ENCODE measurements around the gene PDZD4.
A peak's percentile ranks its signal among the peaks of the same experiment; 100 is the strongest.

Gene PDZD4

DNA sequence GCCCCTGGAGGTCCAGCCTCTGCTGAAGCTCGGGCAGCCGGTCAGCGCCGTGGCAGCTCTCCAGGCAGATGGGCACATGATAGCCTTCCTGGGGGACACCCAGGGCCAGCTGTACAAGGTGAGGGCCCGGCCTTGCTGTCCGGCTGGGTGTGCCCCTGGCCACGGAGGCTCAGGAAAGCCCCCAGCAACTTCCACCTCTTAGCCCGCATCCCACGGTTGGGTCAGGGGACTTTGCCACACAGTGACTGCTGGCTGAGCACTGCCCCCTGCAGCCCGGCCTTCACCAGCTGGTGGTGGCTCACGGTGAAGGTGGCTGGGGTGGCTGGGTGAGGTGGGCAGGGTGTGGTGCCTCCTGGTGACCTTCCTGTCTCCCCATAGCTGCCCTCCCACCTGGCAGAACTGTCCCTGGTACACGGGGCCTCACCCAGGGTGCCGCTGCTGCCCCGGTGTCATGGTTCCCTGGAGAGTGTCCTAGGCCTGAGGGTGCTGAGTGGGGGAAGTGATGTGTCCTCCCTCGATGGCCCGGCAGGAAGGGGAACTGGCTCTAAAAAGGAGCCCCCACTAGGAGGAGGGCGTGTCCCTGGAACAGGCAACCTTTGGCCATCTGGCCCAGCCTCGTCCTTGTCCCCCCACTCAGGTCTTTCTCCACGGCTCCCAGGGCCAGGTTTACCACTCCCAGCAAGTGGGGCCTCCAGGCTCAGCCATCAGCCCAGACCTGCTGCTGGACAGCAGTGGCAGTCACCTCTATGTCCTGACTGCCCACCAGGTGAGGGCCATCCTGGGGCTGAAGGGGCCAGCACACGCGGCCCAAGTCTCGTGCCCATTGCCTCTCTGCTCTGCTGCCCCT lies 61.8 kb downstream of the PDZD4 start:
- Histone ChIP-seq H3K4me1 (ENCODE audit: control insufficient read depth, low read depth, low read length) (no peaks in the 10 kb centered on the region), H3K9ac (ENCODE audit: low read length) (no peak overlapping the region), H3K4me3 (ENCODE audit: low read length) (no peak overlapping the region), H2AK5ac (ENCODE audit: low read length) (no peak overlapping the region), H3K4me2 (ENCODE audit: low read length) (no peak overlapping the region), H2BK120ac (ENCODE audit: low read depth, low read length) (no peak overlapping the region), H3K4ac (ENCODE audit: low read depth, low read length) (no peak overlapping the region), H2BK5ac (ENCODE audit: low read length) (no peak overlapping the region), H3K18ac (ENCODE audit: low read length) (no peak overlapping the region), H2BK15ac (replicated peaks; ENCODE audit: low read depth) (no peak overlapping the region), H3K79me1 (ENCODE audit: low read length) (no peaks in the 10 kb centered on the region), H3K27me3 (ENCODE audit: insufficient read depth, low read length, poor library complexity) (no peaks in the 10 kb centered on the region), H4K8ac (ENCODE audit: low read depth, low read length) (no peak overlapping the region), H3K79me2 (ENCODE audit: control insufficient read depth, insufficient read depth, low read length) (no peaks in the 10 kb centered on the region), H3K36me3 (ENCODE audit: control insufficient read depth, insufficient read depth, low read length) (no peaks in the 10 kb centered on the region), H3K27ac (ENCODE audit: low read depth, low read length) (no peak overlapping the region), H4K5ac (ENCODE audit: low read length) (no peak overlapping the region), H3K23ac (ENCODE audit: low read length) (no peak overlapping the region), H3K56ac (ENCODE audit: low read length) (no peak overlapping the region)
- DNase-seq: no peak
- no CpG with 5 or more reads among the region's 22 CpGs for WGBS (ENCODE audit: extremely low coverage, insufficient coverage, low lambda C conversion rate)

GRCh38 chrX:153767674-153768055 lies 62.7 kb downstream of the PDZD4 start:
- H3K4me1 ChIP-seq (ENCODE audit: control insufficient read depth, low read depth, low read length): no peaks in the 10 kb centered on the region
- no peak overlapping the region for H2AK5ac ChIP-seq (ENCODE audit: low read length)
- no peak overlapping the region for H2BK5ac ChIP-seq (ENCODE audit: low read length)
- no peak overlapping the region for H3K18ac ChIP-seq (ENCODE audit: low read length)
- no peak overlapping the region for H3K56ac ChIP-seq (ENCODE audit: low read length)
- no peak overlapping the region for H4K8ac ChIP-seq (ENCODE audit: low read depth, low read length)
- no peak overlapping the region for H3K23ac ChIP-seq (ENCODE audit: low read length)
- DNase-seq: no peak
- no peak overlapping the region for H2BK15ac ChIP-seq (replicated peaks; ENCODE audit: low read depth)
- H3K27ac ChIP-seq (ENCODE audit: low read depth, low read length): no peak overlapping the region
- no peak overlapping the region for H3K4me2 ChIP-seq (ENCODE audit: low read length)
- no CpG with 5 or more reads among the region's 20 CpGs for WGBS (ENCODE audit: extremely low coverage, insufficient coverage, low lambda C conversion rate)
- H4K5ac ChIP-seq (ENCODE audit: low read length): no peak overlapping the region
- H3K4ac ChIP-seq (ENCODE audit: low read depth, low read length): no peak overlapping the region
- H3K79me2 ChIP-seq (ENCODE audit: control insufficient read depth, insufficient read depth, low read length): no peaks in the 10 kb centered on the region
- H3K27me3 ChIP-seq (ENCODE audit: insufficient read depth, low read length, poor library complexity): no peaks in the 10 kb centered on the region
- H3K36me3 ChIP-seq (ENCODE audit: control insufficient read depth, insufficient read depth, low read length): no peaks in the 10 kb centered on the region
- no peak overlapping the region for H2BK120ac ChIP-seq (ENCODE audit: low read depth, low read length)
- H3K79me1 ChIP-seq (ENCODE audit: low read length): no peaks in the 10 kb centered on the region
- no peak overlapping the region for H3K4me3 ChIP-seq (ENCODE audit: low read length)
- H3K9ac ChIP-seq (ENCODE audit: low read length): no peak overlapping the region

DNA sequence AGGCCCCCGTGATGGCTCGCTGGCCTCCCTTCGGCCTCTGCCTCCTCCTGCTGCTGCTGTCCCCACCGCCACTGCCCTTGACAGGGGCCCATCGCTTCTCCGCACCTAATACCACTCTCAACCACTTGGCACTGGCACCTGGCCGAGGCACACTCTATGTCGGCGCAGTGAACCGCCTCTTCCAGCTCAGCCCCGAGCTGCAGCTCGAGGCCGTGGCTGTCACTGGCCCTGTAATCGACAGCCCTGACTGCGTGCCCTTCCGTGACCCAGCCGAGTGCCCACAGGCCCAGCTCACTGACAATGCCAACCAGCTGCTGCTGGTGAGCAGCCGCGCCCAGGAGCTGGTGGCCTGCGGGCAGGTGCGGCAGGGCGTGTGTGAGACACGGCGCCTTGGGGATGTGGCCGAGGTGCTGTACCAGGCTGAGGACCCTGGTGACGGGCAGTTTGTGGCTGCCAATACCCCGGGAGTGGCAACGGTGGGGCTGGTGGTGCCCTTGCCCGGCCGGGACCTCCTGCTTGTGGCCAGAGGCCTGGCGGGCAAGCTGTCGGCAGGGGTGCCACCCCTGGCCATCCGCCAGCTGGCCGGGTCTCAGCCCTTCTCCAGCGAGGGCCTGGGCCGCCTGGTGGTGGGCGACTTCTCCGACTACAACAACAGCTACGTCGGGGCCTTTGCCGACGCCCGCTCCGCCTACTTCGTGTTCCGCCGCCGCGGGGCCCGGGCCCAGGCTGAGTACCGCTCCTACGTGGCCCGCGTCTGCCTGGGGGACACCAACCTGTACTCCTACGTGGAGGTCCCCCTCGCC lies 63.3 kb downstream of the PDZD4 start:
- peak overlapping the region; percentile 34 for H3K56ac ChIP-seq (ENCODE audit: low read length)
- H2BK15ac ChIP-seq (replicated peaks; ENCODE audit: low read depth): no peak overlapping the region
- no peak overlapping the region for H3K9ac ChIP-seq (ENCODE audit: low read length)
- H3K36me3 ChIP-seq (ENCODE audit: control insufficient read depth, insufficient read depth, low read length): no peaks in the 10 kb centered on the region
- no peaks in the 10 kb centered on the region for H3K27me3 ChIP-seq (ENCODE audit: insufficient read depth, low read length, poor library complexity)
- no peak overlapping the region for H4K5ac ChIP-seq (ENCODE audit: low read length)
- no peak overlapping the region for H3K23ac ChIP-seq (ENCODE audit: low read length)
- H2AK5ac ChIP-seq (ENCODE audit: low read length): no peak overlapping the region
- WGBS (ENCODE audit: extremely low coverage, insufficient coverage, low lambda C conversion rate): no CpG with 5 or more reads among the region's 56 CpGs
- H3K4me2 ChIP-seq (ENCODE audit: low read length): no peak overlapping the region
- H3K4me3 ChIP-seq (ENCODE audit: low read length): no peak overlapping the region
- DNase-seq: no peak
- H2BK5ac ChIP-seq (ENCODE audit: low read length): no peak overlapping the region
- no peak overlapping the region for H3K18ac ChIP-seq (ENCODE audit: low read length)
- H3K79me1 ChIP-seq (ENCODE audit: low read length): no peaks in the 10 kb centered on the region
- H3K4ac ChIP-seq (ENCODE audit: low read depth, low read length): no peak overlapping the region
- no peak overlapping the region for H3K27ac ChIP-seq (ENCODE audit: low read depth, low read length)
- no peak overlapping the region for H4K8ac ChIP-seq (ENCODE audit: low read depth, low read length)
- H3K79me2 ChIP-seq (ENCODE audit: control insufficient read depth, insufficient read depth, low read length): no peaks in the 10 kb centered on the region
- no peak overlapping the region for H2BK120ac ChIP-seq (ENCODE audit: low read depth, low read length)
- no peaks in the 10 kb centered on the region for H3K4me1 ChIP-seq (ENCODE audit: control insufficient read depth, low read depth, low read length)

GRCh38 chrX:153766098-153766817 lies 64.1 kb downstream of the PDZD4 start:
- H3K4ac ChIP-seq (ENCODE audit: low read depth, low read length): peak overlapping the region; percentile 62
- H2BK5ac ChIP-seq (ENCODE audit: low read length): no peak overlapping the region
- no peaks in the 10 kb centered on the region for H3K4me1 ChIP-seq (ENCODE audit: control insufficient read depth, low read depth, low read length)
- no peak overlapping the region for H4K5ac ChIP-seq (ENCODE audit: low read length)
- H3K4me2 ChIP-seq (ENCODE audit: low read length): no peak overlapping the region
- H2BK120ac ChIP-seq (ENCODE audit: low read depth, low read length): no peak overlapping the region
- H3K4me3 ChIP-seq (ENCODE audit: low read length): no peak overlapping the region
- H2BK15ac ChIP-seq (replicated peaks; ENCODE audit: low read depth): no peak overlapping the region
- H3K27me3 ChIP-seq (ENCODE audit: insufficient read depth, low read length, poor library complexity): no peaks in the 10 kb centered on the region
- no peaks in the 10 kb centered on the region for H3K79me1 ChIP-seq (ENCODE audit: low read length)
- peak overlapping the region; percentile 46 for H3K18ac ChIP-seq (ENCODE audit: low read length)
- peak overlapping the region; percentile 34 for H3K56ac ChIP-seq (ENCODE audit: low read length)
- peak; percentile 50 for DNase-seq
- peak overlapping the region; percentile 45 for H3K9ac ChIP-seq (ENCODE audit: low read length)
- no CpG with 5 or more reads among the region's 21 CpGs for WGBS (ENCODE audit: extremely low coverage, insufficient coverage, low lambda C conversion rate)
- H3K79me2 ChIP-seq (ENCODE audit: control insufficient read depth, insufficient read depth, low read length): no peaks in the 10 kb centered on the region
- H2AK5ac ChIP-seq (ENCODE audit: low read length): no peak overlapping the region
- H3K23ac ChIP-seq (ENCODE audit: low read length): peak overlapping the region; percentile 45
- no peak overlapping the region for H3K27ac ChIP-seq (ENCODE audit: low read depth, low read length)
- no peaks in the 10 kb centered on the region for H3K36me3 ChIP-seq (ENCODE audit: control insufficient read depth, insufficient read depth, low read length)
- H4K8ac ChIP-seq (ENCODE audit: low read depth, low read length): no peak overlapping the region

DNA sequence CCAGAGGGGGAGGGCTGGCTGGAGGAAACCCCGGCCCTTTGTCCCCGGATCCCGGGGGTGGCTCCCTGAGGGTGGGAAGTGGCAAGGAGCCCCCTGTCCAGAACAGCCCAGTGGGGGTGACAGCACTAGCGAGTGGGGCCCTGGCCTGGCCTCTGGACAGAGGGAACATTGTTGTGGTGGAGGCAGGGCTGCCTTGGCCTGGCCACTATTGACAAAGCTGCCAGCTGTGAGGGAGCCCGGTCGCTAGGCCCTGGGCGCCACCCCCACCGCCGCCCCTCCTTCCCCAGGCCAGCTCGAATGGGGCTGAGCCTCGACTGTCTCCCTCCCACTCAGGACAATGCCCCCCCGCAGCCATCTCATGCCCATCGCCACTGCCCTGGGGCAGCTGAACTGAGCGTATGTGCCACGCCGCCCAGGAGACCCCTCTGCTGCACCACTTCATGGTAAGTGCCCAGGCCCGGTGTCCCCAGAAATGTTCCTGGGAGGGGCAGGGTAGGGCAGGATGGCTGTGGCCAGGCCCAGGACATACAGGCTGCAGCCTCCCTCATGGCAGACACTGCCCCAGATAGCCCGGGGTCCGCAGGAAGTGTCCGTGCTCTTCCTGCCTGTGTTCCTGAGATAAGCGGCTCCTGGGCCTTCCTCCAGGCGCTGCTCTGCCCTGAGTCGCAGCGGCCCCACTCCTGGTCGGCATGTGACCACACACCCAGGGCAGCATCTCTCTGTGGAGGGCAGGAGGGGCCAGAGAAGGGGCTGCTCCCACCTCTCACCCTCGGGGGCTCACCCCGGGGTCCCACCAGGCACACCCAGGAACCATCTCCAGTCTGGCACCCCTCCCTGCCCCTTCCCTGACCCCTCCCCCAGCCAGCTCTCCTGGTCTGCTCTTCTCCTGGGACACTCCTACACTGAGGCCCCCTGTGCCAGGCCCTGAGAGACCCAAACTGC lies 64.9 kb downstream of the PDZD4 start:
- Histone ChIP-seq H3K36me3 (ENCODE audit: control insufficient read depth, insufficient read depth, low read length) (no peaks in the 10 kb centered on the region), H3K4ac (ENCODE audit: low read depth, low read length) (peak overlapping the region; percentile 62), H3K4me3 (ENCODE audit: low read length) (no peak overlapping the region), H3K18ac (ENCODE audit: low read length) (peak overlapping the region; percentile 46), H4K5ac (ENCODE audit: low read length) (no peak overlapping the region), H3K4me2 (ENCODE audit: low read length) (no peak overlapping the region), H2BK5ac (ENCODE audit: low read length) (no peak overlapping the region), H3K4me1 (ENCODE audit: control insufficient read depth, low read depth, low read length) (no peaks in the 10 kb centered on the region), H3K79me2 (ENCODE audit: control insufficient read depth, insufficient read depth, low read length) (no peaks in the 10 kb centered on the region), H2BK120ac (ENCODE audit: low read depth, low read length) (no peak overlapping the region), H3K27me3 (ENCODE audit: insufficient read depth, low read length, poor library complexity) (no peaks in the 10 kb centered on the region), H2AK5ac (ENCODE audit: low read length) (no peak overlapping the region), H2BK15ac (replicated peaks; ENCODE audit: low read depth) (no peak overlapping the region), H3K23ac (ENCODE audit: low read length) (no peak overlapping the region), H3K79me1 (ENCODE audit: low read length) (no peaks in the 10 kb centered on the region), H4K8ac (ENCODE audit: low read depth, low read length) (no peak overlapping the region), H3K27ac (ENCODE audit: low read depth, low read length) (no peak overlapping the region), H3K9ac (ENCODE audit: low read length) (peak overlapping the region; percentile 45), H3K56ac (ENCODE audit: low read length) (peak overlapping the region; percentile 64)
- DNase-seq: peak; percentile 22
- no CpG with 5 or more reads among the region's 27 CpGs for WGBS (ENCODE audit: extremely low coverage, insufficient coverage, low lambda C conversion rate)
